DMS153 treated with DMSO at 0.1 percent for 48 hours (cell line): ENCODE results near the gene EIF1AD.
"Not testable (repeated sequence)": the region's sequence is repeated elsewhere in the genome, so short reads cannot be mapped to it uniquely, and the experiment has no call there.

ENCODE experiments used
- DNase-seq: peaks from one replicate; lab custom pipeline; 2025; ENCODE audit not compliant: unreplicated experiment; lab: John Stamatoyannopoulos, UW

The EIF1AD gene

GRCh38 chr11:66001942-66002647 lies at the start of gene EIF1AD, which contains the start of gene BANF1:
Gene EIF1AD, minus strand, starts transcription at chr11:66002157. Its CDS starts 1,768 bp downstream, at chr11:66000389.
Gene BANF1, plus strand, starts transcription at chr11:66002503. Its CDS starts 748 bp downstream, at chr11:66003251.
- peak; percentile 99 for DNase-seq

DNA sequence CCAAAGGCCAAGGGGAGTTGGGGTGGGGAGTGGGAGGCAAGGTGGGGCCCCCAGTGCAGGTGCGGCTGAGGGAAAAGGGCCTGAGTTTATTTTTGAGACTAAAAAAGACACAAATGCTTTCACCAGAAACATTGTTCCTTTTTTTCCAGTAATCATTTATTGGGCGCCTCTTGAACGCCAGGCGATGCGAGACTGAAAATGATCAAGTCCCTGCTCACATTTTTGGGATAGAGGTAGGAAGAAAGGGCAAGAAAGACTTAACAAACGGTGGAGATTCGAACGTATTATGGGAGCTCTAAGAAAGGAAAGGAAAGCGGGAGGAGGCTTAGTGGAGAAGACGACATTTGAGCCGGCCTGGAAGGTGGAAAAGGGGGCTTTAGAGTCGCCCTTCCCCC lies 49.4 kb upstream of the EIF1AD start:
- no peak for DNase-seq

DNA sequence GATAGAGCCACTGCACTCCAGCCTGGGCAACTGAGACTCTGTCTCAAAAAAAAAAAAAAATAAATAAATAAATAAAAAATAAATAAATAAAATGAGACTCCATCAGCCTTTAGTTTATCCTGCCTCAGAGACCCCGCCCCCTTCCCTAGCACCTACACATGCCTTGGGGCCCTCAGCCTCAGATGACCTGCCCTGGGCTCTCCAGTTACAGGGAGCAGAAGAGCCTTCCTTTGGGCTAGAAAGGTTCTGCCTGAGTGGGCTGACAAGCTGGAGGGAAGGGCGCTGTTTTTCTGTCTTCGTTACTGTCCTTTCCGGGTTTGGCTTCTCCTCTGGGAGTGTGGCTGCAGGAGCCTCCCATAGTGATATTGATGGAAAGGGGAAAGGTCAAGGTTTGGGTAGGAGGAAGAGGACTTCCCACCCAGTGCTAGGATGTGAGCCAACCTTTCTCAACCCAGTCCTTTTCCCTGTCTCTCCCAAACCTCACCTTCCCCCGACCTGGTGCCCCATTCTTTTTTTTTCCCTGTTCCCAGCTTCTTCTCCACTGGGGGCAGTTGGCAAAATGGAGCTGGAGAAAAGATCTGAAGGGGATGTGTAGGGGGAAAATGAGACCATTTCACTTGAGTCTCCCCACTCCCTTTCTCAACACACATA lies 48.7 kb upstream of the EIF1AD start:
- DNase-seq, result no peak

DNA sequence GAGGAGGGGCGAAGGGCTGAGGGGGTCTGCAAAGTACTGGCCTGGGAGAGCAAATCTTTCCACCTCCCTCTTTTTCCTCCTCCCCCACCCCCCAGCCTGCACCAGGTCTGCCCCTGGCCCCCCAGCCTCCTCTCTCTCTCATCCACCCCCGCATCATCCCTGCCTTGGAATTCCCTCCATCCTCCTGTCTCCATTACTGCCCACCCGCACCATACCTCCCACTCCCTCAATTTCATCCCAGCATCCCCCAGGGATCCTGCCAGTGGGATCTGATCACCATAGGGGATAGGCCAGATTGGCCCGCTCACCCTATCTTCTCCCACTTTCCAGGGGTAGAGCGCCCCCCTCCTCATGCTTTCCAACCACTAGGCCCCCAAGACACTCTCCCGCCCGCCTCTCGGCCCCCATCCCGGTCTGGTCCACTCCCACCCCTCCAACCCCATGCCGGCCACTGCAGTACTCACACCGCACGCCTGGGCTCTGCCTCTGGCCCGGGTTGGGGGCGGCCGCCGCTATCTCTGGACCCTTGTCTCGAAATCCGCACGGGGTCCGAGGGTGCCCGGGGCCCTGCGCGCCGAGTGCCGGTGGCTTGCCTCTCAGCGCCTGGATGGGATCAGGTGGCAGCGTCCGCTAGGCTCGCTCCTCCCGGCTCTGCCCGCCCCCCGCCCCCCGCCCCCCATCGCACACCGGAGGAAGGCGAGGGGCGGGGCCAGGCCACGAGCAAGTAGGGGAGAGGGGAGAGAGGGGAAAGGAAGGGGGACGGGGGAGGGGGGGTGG lies 46.8 kb upstream of the EIF1AD start, which contains the start of gene GAL3ST3:
Gene GAL3ST3, minus strand, starts transcription at position 615 of the 777 bp plus-strand sequence. CDS start 3,746 bp downstream, outside the sequence.
- DNase-seq, result no peak

GRCh38 chr11:66047541-66048365 lies 45.8 kb upstream of the EIF1AD start:
- no peak for DNase-seq

- DNase-seq, result no peak
These were observed 44.9 kb upstream of the EIF1AD start for GRCh38 chr11:66046901-66047300.

GRCh38 chr11:66045177-66045639 lies 43.3 kb upstream of the EIF1AD start:
- peak; percentile 72 for DNase-seq

DNA sequence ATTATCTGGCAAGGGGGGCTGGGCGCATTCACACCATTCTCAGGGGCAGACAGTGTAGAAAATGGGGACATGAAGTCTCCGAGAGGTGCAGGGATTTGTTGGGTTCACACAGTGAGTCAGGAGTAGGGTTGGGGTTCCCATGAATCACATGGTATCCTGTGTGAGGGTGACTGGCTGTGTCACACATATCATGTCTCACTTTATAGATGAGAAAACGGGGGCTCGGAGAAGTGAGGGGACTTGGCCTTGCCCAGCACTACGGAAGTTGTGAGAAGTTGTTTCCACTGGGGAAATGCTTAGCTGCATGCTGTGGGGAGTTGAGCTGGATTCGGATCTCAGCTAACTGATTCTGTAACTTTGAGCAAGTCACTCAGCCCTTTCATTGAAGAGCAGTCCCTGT lies 42.8 kb upstream of the EIF1AD start:
- no peak for DNase-seq

- no peak for DNase-seq
These were observed 41.3 kb upstream of the EIF1AD start for GRCh38 chr11:66042996-66043906.

DNA sequence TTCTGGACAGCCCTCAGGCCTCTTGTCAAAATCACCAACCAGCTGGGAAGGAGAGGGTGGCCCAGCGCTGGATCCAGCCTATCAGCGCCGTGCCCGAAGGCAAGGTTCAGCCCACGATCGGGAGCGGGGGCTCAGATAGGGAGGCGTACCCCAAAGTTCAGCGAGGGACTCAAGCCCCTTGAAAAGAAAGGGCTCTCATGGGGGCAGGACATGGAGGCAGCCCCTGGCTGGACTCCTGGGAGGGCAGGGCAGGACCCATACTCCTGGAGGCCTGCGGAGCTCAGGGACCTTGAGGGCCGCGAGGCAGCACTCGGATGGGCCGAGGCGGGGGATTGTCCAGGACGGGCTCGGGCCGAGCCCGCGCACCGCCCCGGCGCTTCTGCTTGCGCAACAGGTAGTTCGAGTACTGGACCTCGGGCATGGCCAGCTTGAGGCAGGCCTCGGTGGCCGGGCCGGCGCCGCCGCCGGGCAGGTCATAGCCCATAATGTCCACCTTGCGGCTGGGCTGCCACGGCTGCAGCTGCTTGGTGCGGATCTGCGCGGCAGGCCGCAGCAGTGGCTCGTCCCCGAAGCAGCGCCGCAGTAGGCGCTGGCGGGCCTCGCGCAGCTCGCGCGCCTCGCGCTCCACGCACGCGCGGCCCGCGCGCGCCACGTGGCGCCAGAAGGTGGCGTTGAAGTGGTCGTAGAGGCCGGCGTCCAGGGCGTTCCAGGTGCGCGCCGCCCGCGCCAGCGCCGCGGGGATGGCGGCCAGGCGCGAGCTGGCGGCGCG lies 40.5 kb upstream of the EIF1AD start:
- DNase-seq, result no peak

- DNase-seq, result no peak
These were observed 37.8 kb upstream of the EIF1AD start for GRCh38 chr11:66039765-66040164.

DNA sequence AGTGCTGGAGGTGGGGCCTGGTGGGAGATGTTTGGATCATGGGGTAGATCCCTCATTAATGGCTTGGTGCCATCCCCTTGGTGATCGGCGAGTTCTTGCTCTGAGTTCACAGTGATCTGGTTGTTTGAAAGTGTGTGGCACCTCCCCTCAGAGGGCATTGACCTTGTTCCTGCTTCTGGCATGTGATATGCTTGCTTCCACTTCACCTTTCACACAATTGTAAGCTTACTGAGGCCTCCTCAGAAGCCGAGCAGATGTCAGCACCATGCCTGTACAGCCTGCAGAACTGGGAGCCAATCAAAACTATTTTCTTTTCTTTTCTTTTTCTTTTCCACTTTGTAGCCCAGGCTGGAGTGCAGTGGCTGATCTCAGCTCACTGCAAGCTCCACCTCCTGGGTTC lies 35.4 kb upstream of the EIF1AD start:
- DNase-seq, result no peak

- DNase-seq, result no peak
These were observed 34.4 kb upstream of the EIF1AD start for GRCh38 chr11:66036334-66036710.

DNA sequence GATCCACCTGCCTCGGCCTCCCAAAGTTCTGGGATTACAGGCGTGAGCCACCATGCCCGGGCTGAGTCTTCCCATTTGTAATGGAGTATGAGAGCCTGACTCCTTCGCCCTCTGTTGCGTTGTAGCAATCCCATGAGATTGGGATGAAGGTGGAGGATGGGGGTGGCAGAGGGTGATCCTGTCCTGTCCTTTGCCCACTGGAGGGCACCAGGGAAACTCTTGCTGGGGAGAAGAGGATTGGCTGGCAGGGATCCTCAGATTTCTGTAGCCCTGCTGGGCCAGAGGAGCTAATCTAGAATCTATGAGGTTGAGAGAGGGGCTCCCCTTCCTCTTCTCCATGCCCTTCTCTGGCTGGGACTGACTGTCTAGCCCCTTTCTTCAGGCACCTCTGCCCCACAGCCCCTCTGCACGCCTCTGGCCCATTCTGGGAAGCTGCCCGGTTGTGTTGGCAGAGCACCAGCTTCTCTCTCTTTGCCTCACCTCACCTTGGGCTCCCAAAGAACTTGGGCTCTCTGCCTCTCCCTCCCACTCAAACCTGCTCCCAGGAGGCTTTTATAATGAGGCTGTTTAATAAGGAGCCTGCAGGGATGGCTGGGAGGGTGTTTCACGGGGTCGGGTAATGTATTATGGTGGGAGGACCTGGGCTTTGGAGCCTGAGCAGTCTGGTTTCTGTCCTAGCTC lies 33.8 kb upstream of the EIF1AD start:
- no peak for DNase-seq

DNA sequence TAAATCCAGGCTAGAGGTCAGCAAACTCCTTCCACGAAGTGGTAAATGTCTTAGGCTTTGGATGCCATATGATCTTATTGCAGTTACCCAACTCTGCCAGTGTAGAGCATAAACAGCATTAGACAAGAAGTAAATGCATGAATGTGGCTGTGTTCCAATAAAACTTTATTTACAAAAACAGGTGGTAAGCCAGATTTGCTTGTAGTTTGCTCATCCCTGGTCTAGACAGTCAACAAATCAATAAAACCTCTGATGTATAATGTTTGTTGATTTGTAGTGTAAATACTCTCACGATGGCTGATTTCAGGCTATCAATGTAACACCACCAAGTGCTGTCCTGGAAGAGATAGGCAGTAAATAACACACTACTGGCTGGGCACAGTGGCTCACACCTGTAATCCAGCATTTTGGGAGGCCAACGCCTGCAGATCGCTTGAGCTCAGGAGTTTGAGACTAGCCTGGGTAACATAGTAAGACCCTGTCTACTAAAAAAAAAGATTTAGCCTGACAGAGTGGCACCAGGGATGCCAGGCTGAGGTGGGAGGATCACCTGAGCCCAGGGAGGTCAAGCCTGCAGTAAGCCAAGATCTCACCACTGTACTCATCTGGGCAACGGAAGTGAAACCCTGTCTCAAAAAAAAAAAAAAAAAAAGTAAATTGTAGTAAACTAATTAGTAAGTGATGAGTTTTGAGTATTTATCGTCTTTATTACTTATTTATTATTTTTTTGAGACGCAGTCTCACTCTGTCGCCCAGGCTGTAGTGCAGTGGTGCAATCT lies 31.2 kb upstream of the EIF1AD start:
- DNase-seq, result no peak

GRCh38 chr11:66026017-66026529 lies 24.1 kb upstream of the EIF1AD start, which contains the start of gene CATSPER1:
Gene CATSPER1, minus strand, starts transcription at chr11:66026479. Its CDS starts 100 bp downstream, at chr11:66026379.
- DNase-seq, result no peak

DNA sequence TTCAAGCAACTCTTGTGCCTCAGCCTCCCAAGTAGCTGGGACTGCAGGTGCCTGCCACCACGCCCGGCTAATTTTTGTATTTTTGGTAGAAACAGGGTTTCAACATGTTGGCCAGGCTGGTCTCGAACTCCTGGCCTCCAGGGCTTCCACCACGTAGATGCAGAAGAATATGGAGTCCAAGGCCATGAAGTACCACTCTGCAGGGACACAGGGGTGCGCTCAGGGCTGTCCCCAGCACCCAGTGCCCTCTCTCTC lies 21.2 kb upstream of the EIF1AD start:
- DNase-seq, result not testable (repeated sequence)
